Uterus (tissue), 2 donors: ENCODE measurements around the gene NLRX1.

Source experiments
- CTCF ChIP-seq, 4 experiments: fragments of 200-600 bp in 2 of 4; fragments of 450-650 bp in 2 of 4; sonication (generic) in 2 of 4; IDR thresholded peaks; one replicate each; pipeline ENCODE4 v1.5.1; 2016 to 2019; ENCODE audit warnings: antibody characterized with exemption in 4 of 4, mild to moderate bottlenecking in 2 of 4, moderate library complexity in 1 of 4
- POLR2A ChIP-seq, 2 donors: fragments of 450-650 bp; IDR thresholded peaks; one replicate each; pipeline ENCODE4 v1.6.1; 2016; ENCODE audit warnings: antibody characterized with exemption in 2 of 2, mild to moderate bottlenecking in 1 of 2, moderate library complexity in 1 of 2

GRCh38 chr11:119126675-119127268, 41.8 kb upstream of the NLRX1 start:
- TF ChIP-seq CTCF (IDR thresholded peaks at IDR 0.05): no peak
- TF ChIP-seq POLR2A (IDR thresholded peaks at IDR 0.05): no peak
